ENCODE results near the gene GNAZ. TPM values are rescaled to one million over a fixed set of nuclear protein-coding genes. Genes with fewer than 3 reads are reported as not detected.

The GNAZ gene
- polyA plus RNA-seq, 1 donor (not counting 4 experiments of a cell fraction or from before 2014, with no cell fraction given), result 0.03 TPM

- FAIRE-seq (no peak), DNase-seq (ENCODE audit: low read depth, low spot score) (no peak)
- Histone ChIP-seq H3K9me3 (ENCODE audit: control insufficient read depth, low read depth, low read length) (no peaks in the 10 kb centered on the region), H3K4me1 (ENCODE audit: control insufficient read depth, extremely low read depth, insufficient read depth, low read length) (no peaks in the 10 kb centered on the region), H3K79me2 (ENCODE audit: control insufficient read depth, insufficient read depth, low read length) (no peaks in the 10 kb centered on the region), H3K27ac (ENCODE audit: control insufficient read depth, insufficient read depth, low read length) (no peak overlapping the region), H3K9ac (ENCODE audit: control insufficient read depth, extremely low read depth, insufficient read depth, low read length) (no peak overlapping the region), H3K4me2 (ENCODE audit: control insufficient read depth, extremely low read depth, insufficient read depth, low read depth, low read length) (no peak overlapping the region), H2AFZ (ENCODE audit: control insufficient read depth, low read length) (no peak overlapping the region), H3K36me3 (ENCODE audit: control insufficient read depth in 2 of 2, extremely low read depth in 1 of 2, insufficient read depth in 2 of 2, low read length in 2 of 2) (no peaks in the 10 kb centered on the region), H3K4me3 (ENCODE audit: control insufficient read depth in 2 of 3, extremely low read depth in 1 of 3, insufficient read depth in 2 of 3, low read depth in 1 of 3, low read length in 3 of 3) (no peak overlapping the region), H3K27me3 (ENCODE audit: control insufficient read depth, extremely low read depth, insufficient read depth, low read length) (no peaks in the 10 kb centered on the region), H4K20me1 (ENCODE audit: control insufficient read depth, extremely low read depth, insufficient read depth, low read length) (no peaks in the 10 kb centered on the region), H3K9me1 (ENCODE audit: control insufficient read depth, extremely low read depth, insufficient read depth, low read length) (no peaks in the 10 kb centered on the region)
- TF ChIP-seq EZH2 (IDR thresholded peaks at IDR 0.05; ENCODE audit: low read length), result no peak
- TF ChIP-seq, protein P1, sequence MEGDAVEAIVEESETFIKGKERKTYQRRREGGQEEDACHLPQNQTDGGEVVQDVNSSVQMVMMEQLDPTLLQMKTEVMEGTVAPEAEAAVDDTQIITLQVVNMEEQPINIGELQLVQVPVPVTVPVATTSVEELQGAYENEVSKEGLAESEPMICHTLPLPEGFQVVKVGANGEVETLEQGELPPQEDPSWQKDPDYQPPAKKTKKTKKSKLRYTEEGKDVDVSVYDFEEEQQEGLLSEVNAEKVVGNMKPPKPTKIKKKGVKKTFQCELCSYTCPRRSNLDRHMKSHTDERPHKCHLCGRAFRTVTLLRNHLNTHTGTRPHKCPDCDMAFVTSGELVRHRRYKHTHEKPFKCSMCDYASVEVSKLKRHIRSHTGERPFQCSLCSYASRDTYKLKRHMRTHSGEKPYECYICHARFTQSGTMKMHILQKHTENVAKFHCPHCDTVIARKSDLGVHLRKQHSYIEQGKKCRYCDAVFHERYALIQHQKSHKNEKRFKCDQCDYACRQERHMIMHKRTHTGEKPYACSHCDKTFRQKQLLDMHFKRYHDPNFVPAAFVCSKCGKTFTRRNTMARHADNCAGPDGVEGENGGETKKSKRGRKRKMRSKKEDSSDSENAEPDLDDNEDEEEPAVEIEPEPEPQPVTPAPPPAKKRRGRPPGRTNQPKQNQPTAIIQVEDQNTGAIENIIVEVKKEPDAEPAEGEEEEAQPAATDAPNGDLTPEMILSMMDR (optimal IDR thresholded peaks at IDR 0.05 in 1 of 3, IDR thresholded peaks at IDR 0.05 in 1 of 3, conservative IDR thresholded peaks at IDR 0.05 in 1 of 3; ENCODE audit: extremely low read depth in 1 of 3, insufficient read depth in 2 of 3, low read length in 3 of 3), result no peak
- dilution Hi-C loops (cut with MboI; ENCODE audit: extremely low pct_ligation_motif_present, low sequenced_read_pairs), result no loop called here
Observed at GRCh38 chr22:23045461-23045860, 24.9 kb upstream of the GNAZ start.

DNA sequence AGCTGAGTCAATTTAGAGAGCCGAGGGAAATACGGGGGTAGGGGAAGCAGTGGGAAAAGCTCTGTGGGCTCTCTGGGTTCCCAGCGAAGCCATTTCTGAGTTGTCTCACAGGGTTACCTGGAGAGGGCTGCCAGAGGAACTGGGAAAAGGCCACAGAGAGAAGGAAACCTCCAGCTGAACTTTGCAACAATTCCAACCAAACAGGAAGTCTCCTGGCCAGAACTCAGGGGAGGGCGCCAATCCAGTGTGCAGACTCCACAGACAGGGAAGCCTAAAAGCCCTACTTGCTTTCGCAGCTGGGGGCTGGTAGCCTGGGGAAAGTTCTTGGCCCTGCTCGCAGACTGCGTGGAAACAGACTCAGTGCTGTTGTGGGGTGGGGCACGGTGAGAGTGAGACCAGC, 23.1 kb upstream of the GNAZ start:
- Histone ChIP-seq H3K27me3 (ENCODE audit: control insufficient read depth, extremely low read depth, insufficient read depth, low read length) (no peaks in the 10 kb centered on the region), H3K27ac (ENCODE audit: control insufficient read depth, insufficient read depth, low read length) (no peak overlapping the region), H3K4me1 (ENCODE audit: control insufficient read depth, extremely low read depth, insufficient read depth, low read length) (no peaks in the 10 kb centered on the region), H3K4me3 (ENCODE audit: control insufficient read depth in 2 of 3, extremely low read depth in 1 of 3, insufficient read depth in 2 of 3, low read depth in 1 of 3, low read length in 3 of 3) (no peak overlapping the region), H4K20me1 (ENCODE audit: control insufficient read depth, extremely low read depth, insufficient read depth, low read length) (no peaks in the 10 kb centered on the region), H3K4me2 (ENCODE audit: control insufficient read depth, extremely low read depth, insufficient read depth, low read depth, low read length) (no peak overlapping the region), H3K9me1 (ENCODE audit: control insufficient read depth, extremely low read depth, insufficient read depth, low read length) (no peaks in the 10 kb centered on the region), H2AFZ (ENCODE audit: control insufficient read depth, low read length) (no peak overlapping the region), H3K9me3 (ENCODE audit: control insufficient read depth, low read depth, low read length) (no peaks in the 10 kb centered on the region), H3K79me2 (ENCODE audit: control insufficient read depth, insufficient read depth, low read length) (no peaks in the 10 kb centered on the region), H3K9ac (ENCODE audit: control insufficient read depth, extremely low read depth, insufficient read depth, low read length) (no peak overlapping the region), H3K36me3 (ENCODE audit: control insufficient read depth in 2 of 2, extremely low read depth in 1 of 2, insufficient read depth in 2 of 2, low read length in 2 of 2) (no peaks in the 10 kb centered on the region)
- DNase-seq (ENCODE audit: low read depth, low spot score) (no peak), FAIRE-seq (no peak)
- dilution Hi-C loops (cut with MboI; ENCODE audit: extremely low pct_ligation_motif_present, low sequenced_read_pairs), result no loop called here
- no peak for TF ChIP-seq EZH2 (IDR thresholded peaks at IDR 0.05; ENCODE audit: low read length)
- TF ChIP-seq, protein P1 (optimal IDR thresholded peaks at IDR 0.05 in 1 of 3, IDR thresholded peaks at IDR 0.05 in 1 of 3, conservative IDR thresholded peaks at IDR 0.05 in 1 of 3; ENCODE audit: extremely low read depth in 1 of 3, insufficient read depth in 2 of 3, low read length in 3 of 3), result no peak

Measured in keratinocyte (primary cell).